Activated naive CD4-positive, alpha-beta T cell treated with anti-CD3 and anti-CD28 coated beads, Interleukin-2, amount 50 U/mL, for 72 hours (primary cell): Measurements from ENCODE around the gene TRHDE. TPM values are rescaled to one million over a fixed set of nuclear protein-coding genes. Genes with fewer than 3 reads are reported as not detected.

Source experiments
- ATAC-seq, 2 donors: fragments of 150-1000 bp; cut with Tn5 transposase; 2 replicates each; pipeline ENCODE4 v1.10.0; 2021; ENCODE audit warnings: mild to moderate bottlenecking in 2 of 2, moderate library complexity in 2 of 2
- DNase-seq, 2 donors: peaks; one replicate each; pipeline ENCODE4 v3.0.0; 2021 to 2022; ENCODE audit warnings: low spot score in 2 of 2
- H3K27ac Mint-ChIP-seq, 2 donors: one replicate each; pipeline ENCODE4 v1.8.0; 2022; ENCODE audit warnings: mild to moderate bottlenecking in 2 of 2, mixed read lengths in 2 of 2
- H3K36me3 Mint-ChIP-seq, 2 donors: one replicate each; pipeline ENCODE4 v1.8.0; 2022; ENCODE audit warnings: mixed read lengths in 2 of 2
- H3K9me3 Mint-ChIP-seq, 2 donors: one replicate each; pipeline ENCODE4 v1.8.0; 2022; ENCODE audit warnings: mixed read lengths in 2 of 2
- total RNA-seq, 2 donors: library from RNA; stranded (reverse); gene quantifications; one replicate each; pipeline ENCODE4 v1.2.3, GENCODE V29; 2022

Gene TRHDE, protein sequence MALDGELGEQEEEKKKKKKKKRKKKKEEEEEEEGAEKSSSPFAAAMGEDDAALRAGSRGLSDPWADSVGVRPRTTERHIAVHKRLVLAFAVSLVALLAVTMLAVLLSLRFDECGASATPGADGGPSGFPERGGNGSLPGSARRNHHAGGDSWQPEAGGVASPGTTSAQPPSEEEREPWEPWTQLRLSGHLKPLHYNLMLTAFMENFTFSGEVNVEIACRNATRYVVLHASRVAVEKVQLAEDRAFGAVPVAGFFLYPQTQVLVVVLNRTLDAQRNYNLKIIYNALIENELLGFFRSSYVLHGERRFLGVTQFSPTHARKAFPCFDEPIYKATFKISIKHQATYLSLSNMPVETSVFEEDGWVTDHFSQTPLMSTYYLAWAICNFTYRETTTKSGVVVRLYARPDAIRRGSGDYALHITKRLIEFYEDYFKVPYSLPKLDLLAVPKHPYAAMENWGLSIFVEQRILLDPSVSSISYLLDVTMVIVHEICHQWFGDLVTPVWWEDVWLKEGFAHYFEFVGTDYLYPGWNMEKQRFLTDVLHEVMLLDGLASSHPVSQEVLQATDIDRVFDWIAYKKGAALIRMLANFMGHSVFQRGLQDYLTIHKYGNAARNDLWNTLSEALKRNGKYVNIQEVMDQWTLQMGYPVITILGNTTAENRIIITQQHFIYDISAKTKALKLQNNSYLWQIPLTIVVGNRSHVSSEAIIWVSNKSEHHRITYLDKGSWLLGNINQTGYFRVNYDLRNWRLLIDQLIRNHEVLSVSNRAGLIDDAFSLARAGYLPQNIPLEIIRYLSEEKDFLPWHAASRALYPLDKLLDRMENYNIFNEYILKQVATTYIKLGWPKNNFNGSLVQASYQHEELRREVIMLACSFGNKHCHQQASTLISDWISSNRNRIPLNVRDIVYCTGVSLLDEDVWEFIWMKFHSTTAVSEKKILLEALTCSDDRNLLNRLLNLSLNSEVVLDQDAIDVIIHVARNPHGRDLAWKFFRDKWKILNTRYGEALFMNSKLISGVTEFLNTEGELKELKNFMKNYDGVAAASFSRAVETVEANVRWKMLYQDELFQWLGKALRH
- not detected for total RNA-seq

DNA sequence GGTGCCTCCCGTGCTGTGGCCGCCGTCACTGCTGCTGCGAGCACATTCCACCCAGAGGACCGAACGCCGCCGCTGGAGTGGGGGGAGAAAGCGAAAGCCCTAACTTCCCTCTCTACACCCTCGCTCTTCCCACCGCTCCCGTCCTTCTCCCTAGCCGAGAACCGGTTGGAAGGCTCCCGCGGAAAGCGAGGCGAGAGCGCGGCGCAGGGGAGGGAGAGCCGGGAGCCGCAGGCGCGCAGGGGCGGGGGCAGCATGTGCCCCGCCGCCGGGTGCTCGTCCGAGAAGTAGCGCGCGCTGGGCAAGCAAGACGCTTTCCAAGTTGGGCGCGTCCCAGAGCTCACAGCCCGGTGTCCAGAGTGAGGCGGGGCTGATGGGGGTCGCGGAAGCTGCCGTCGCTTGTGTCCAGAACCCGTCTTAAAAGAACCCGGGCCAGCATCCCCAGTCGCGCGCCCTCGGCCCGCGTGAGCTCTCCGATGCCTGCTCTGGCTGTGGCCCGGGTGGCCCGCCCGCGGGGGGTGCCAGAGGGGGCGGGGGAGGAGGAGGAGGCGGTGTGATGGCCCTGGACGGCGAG, at the start of gene TRHDE:
TSS of gene TRHDE (plus strand) at position 280 of the 571 bp plus-strand sequence. CDS start at position 554, 274 bp downstream.
- Mint-ChIP-seq H3K27ac (no peak within 1 kb of the TSS), H3K9me3 (no peaks in the 10 kb centered on the region), H3K36me3 (peaks cover 0 to 4% of the 10 kb centered on the region in 2 donors)
- DNase-seq (no peak), ATAC-seq (no peak)

- DNase-seq (no peak), ATAC-seq (no peak)
- H3K9me3 Mint-ChIP-seq = peaks cover 0 to 5% of the 10 kb centered on the region in 2 donors
- H3K27ac Mint-ChIP-seq = no peak overlapping the region
- H3K36me3 Mint-ChIP-seq = no peaks in the 10 kb centered on the region
Measured at GRCh38 chr12:72226510-72226909, 45.7 kb upstream of the TRHDE start.

GRCh38 chr12:72228424-72228823, 43.7 kb upstream of the TRHDE start:
- Mint-ChIP-seq H3K9me3 (peaks cover 0 to 5% of the 10 kb centered on the region in 2 donors), H3K27ac (no peak overlapping the region), H3K36me3 (no peaks in the 10 kb centered on the region)
- DNase-seq (no peak), ATAC-seq (no peak)

- peaks cover 0 to 5% of the 10 kb centered on the region in 2 donors for H3K9me3 Mint-ChIP-seq
- H3K36me3 Mint-ChIP-seq = no peaks in the 10 kb centered on the region
- ATAC-seq = no peak
Measured at GRCh38 chr12:72230589-72230988, 41.6 kb upstream of the TRHDE start.

DNA sequence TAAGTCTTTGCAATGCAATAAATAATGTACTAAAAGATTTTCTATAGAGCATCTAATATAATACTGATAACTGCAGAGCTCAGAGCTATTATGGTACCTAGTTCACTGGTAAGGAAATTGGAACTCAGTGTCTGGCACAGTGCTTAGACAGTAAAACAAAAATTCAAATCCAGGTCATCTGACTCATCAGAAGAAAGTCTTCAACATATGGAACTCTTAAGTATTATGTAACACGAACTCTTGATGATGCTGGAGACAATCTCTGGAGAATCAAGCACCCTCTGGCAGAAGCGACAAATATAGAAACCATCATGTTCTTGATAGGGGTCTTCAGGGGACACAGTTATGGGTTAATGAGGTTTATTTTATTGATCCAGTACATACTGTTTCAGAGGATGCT, 37.3 kb upstream of the TRHDE start:
- Mint-ChIP-seq H3K9me3 (peaks cover 5 to 6% of the 10 kb centered on the region in 2 donors), H3K36me3 (no peaks in the 10 kb centered on the region), H3K27ac (no peak overlapping the region)
- ATAC-seq (no peak), DNase-seq (no peak)

More at GRCh38 chr12:72230589-72230988, 41.6 kb upstream of the TRHDE start:
- DNase-seq = no peak
- no peak overlapping the region for H3K27ac Mint-ChIP-seq

GRCh38 chr12:72236071-72236705, 36.0 kb upstream of the TRHDE start:
- H3K36me3 Mint-ChIP-seq = no peaks in the 10 kb centered on the region
- no peak overlapping the region for H3K27ac Mint-ChIP-seq
- peaks cover 8 to 11% of the 10 kb centered on the region in 2 donors for H3K9me3 Mint-ChIP-seq
- no peak for DNase-seq
- no peak for ATAC-seq

GRCh38 chr12:72241552-72241951, 30.6 kb upstream of the TRHDE start:
- no peaks in the 10 kb centered on the region for H3K36me3 Mint-ChIP-seq
- H3K9me3 Mint-ChIP-seq = peaks cover 12 to 19% of the 10 kb centered on the region in 2 donors
- H3K27ac Mint-ChIP-seq = no peak overlapping the region
- no peak for DNase-seq
- ATAC-seq = no peak

- ATAC-seq = no peak
- Mint-ChIP-seq H3K36me3 (no peaks in the 10 kb centered on the region), H3K27ac (no peak overlapping the region), H3K9me3 (peaks cover 8 to 15% of the 10 kb centered on the region in 2 donors)
- DNase-seq = no peak
Measured at GRCh38 chr12:72242946-72243345, 29.2 kb upstream of the TRHDE start.

DNA sequence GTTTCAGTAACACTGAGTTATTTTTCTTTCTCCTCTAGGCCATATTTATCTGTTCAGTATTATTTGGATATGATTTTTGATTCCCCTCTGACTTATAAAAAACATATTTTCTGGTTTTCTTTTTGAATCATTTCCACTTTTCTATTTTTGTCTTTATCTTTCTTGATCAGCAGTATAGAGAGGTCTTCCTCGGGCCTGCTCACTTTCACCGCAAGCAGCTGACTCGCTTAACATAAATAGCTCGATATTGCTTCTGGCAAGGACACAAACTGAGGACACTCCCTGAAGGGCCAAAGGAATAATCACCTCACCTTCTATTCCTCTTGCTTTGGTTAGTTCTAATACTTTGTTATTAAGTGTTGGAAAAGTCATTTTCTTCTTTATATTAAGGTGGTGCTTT, 25.8 kb upstream of the TRHDE start:
- Mint-ChIP-seq H3K9me3 (peaks cover 4 to 12% of the 10 kb centered on the region in 2 donors), H3K27ac (no peak overlapping the region), H3K36me3 (no peaks in the 10 kb centered on the region)
- ATAC-seq (no peak), DNase-seq (no peak)

DNA sequence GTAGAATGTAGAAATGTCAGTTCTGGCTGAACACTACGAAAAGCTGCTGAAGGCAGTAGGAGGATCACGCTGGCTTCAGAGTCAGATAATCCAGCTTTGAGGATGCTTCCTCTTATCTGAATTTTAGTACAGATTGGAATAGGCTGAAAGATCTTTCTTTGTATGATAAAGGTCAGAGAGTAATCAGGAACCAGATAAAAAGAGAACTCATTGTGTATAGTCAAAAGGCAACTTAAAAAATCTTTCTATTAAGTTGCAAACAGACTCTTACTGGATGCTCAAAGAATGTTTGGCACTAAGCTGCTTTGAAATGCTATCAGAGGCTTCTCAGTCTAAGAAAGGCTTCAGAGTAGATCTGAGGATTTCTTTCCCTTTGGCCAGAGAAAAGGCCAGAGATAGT, 21.8 kb upstream of the TRHDE start:
- Mint-ChIP-seq H3K36me3 (no peaks in the 10 kb centered on the region), H3K9me3 (peaks cover 8 to 13% of the 10 kb centered on the region in 2 donors), H3K27ac (no peak overlapping the region)
- ATAC-seq (no peak), DNase-seq (no peak)

GRCh38 chr12:72256725-72257124, 15.4 kb upstream of the TRHDE start:
- no peak for ATAC-seq
- peaks cover 11 to 12% of the 10 kb centered on the region in 2 donors for H3K9me3 Mint-ChIP-seq
- no peaks in the 10 kb centered on the region for H3K36me3 Mint-ChIP-seq
- H3K27ac Mint-ChIP-seq = no peak overlapping the region
- no peak for DNase-seq

GRCh38 chr12:72261885-72262284, 10.3 kb upstream of the TRHDE start:
- H3K27ac Mint-ChIP-seq = no peak overlapping the region
- H3K36me3 Mint-ChIP-seq = no peaks in the 10 kb centered on the region
- ATAC-seq = no peak
- DNase-seq = no peak
- no peaks in the 10 kb centered on the region for H3K9me3 Mint-ChIP-seq

DNA sequence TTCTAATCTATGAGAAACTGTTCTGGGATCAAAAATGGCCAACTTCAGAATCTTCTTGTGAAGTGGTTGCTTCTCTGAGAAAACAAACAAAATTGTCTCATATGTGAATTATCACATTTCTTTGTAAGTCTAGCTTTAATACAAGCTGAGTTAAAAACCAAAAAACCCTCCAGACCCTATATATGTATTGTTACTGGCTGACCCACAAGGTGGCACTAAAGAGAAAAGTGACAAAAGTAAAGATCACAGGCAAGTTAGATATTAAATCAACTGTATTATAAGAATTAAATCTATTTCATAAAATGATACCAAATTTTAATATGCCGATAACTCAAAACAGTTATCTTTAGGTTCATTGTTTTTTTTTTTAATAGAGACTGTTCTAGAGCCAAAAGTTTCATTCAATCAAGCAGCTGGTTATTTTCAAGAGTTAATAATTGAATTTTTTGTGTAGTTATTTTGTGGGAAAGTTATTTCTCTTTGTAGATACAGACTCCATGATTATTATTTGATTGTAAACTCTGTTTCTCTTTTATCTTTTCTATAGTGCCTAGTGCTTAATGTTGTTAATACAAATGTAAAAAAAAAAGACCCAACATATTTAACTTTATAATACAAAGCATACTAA, 7.5 kb upstream of the TRHDE start:
- Mint-ChIP-seq H3K36me3 (no peaks in the 10 kb centered on the region), H3K9me3 (no peaks in the 10 kb centered on the region), H3K27ac (no peak overlapping the region)
- no peak for DNase-seq
- ATAC-seq = no peak

- H3K9me3 Mint-ChIP-seq = no peaks in the 10 kb centered on the region
- peaks cover 0 to 4% of the 10 kb centered on the region in 2 donors for H3K36me3 Mint-ChIP-seq
- ATAC-seq = no peak
- no peak for DNase-seq
- H3K27ac Mint-ChIP-seq = no peak overlapping the region
Measured at GRCh38 chr12:72267974-72268373, 4.2 kb upstream of the TRHDE start.

DNA sequence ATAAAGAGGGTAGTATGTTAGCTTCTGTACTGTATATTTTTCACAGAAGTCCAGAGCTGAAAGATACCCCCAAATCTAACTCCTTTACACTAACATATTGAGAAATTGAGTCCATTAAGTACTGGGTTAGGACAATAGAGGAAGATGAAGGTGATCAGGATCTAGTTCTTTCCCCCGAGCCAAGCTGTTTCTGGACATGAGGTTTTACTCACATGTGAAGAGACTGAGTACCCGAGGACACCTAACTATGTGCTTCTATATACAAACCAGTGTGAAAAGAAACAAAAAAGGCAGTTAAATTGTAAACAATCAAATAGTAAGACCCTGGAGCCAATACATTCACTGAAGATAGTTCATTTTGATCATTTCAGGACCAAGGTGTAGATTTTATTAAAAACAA, 3.8 kb upstream of the TRHDE start:
- ATAC-seq (no peak), DNase-seq (no peak)
- no peak overlapping the region for H3K27ac Mint-ChIP-seq
- H3K36me3 Mint-ChIP-seq = peaks cover 0 to 4% of the 10 kb centered on the region in 2 donors
- H3K9me3 Mint-ChIP-seq = no peaks in the 10 kb centered on the region

DNA sequence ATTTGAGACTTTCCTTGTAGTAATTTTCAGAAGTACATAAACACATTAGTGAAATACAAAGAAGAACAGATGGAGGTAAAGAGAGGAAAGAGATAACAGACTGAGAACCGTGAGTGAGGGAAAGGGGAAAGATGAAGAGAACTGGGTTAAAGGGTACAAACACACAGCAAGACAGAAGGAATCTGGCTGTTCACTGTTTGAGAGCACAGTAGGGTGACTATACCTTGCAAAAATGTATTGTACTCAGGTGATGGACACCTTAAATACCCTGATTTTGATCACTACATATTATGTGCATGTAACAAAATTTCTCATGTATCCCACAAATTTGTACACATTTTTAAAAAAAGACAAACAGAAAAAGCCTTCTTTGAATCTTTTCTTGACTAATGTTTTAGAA, 2.7 kb upstream of the TRHDE start:
- Mint-ChIP-seq H3K27ac (no peak overlapping the region), H3K9me3 (no peaks in the 10 kb centered on the region), H3K36me3 (peaks cover 0 to 4% of the 10 kb centered on the region in 2 donors)
- ATAC-seq (no peak), DNase-seq (no peak)
